GM21723 (cell line): ENCODE results near the gene POLK.

Experiments used
- ATAC-seq: cut with Tn5 transposase; IDR thresholded peaks from one replicate; pipeline ENCODE4 v1.9.1; 2021; ENCODE audit warnings: mild to moderate bottlenecking, moderate library complexity; ENCODE audit not compliant: unreplicated experiment

Gene POLK

GRCh38 chr5:75639535-75640311 is 128.0 kb downstream of the POLK start:
- no peak for ATAC-seq

- no peak for ATAC-seq
Measured at GRCh38 chr5:75640395-75640794, 128.7 kb downstream of the POLK start.

- ATAC-seq = no peak
Measured at GRCh38 chr5:75640826-75641225, 129.1 kb downstream of the POLK start.

GRCh38 chr5:75648712-75649111 is 137.0 kb downstream of the POLK start:
- no peak for ATAC-seq
